A549 (cell line): ENCODE measurements around the gene ZNRF3. TPM values are rescaled to one million over a fixed set of nuclear protein-coding genes. Genes with fewer than 3 reads are reported as not detected.

ENCODE experiments used
- ATAC-seq, 2 experiments: fragments of 200-7000 bp in 1 of 2; fragments of >200 bp in 1 of 2; cut with Nextera tagmentation in 1 of 2; cut with Tn5 transposase in 1 of 2; 3 replicates each; pipeline versions ENCODE4 v1.8.0 to v1.9.1; 2018 to 2020; ENCODE audit warnings: mild to moderate bottlenecking in 1 of 2, moderate library complexity in 1 of 2
- CTCF ChIA-PET: fragments of 300-600 bp; sonication (Branson Sonifier 250); formaldehyde crosslinking; extraction: SDS; loops from one replicate; lab custom pipeline; 2021; ENCODE audit warnings: antibody characterized with exemption, inconsistent platforms; lab: Yijun Ruan, JAX
- POLR2A ChIA-PET: fragments of 350-600 bp; formaldehyde crosslinking; extraction: SDS; loops from one replicate; lab custom pipeline; 2021; ENCODE audit warnings: antibody characterized with exemption, inconsistent platforms; lab: Yijun Ruan, JAX
- DNase-seq, 2 experiments: peaks; one replicate each; pipeline versions ENCODE4 v3.0.0 to v3.0.0-alpha.2; 2011 to 2016; ENCODE audit warnings: low read depth in 1 of 2, low spot score in 1 of 2
- FAIRE-seq: peaks from 2 replicates; lab custom pipeline; 2011; peaks lifted over from hg19 to GRCh38; lab: Jason Lieb, UNC
- H3K27ac ChIP-seq, 2 experiments: fragments of >200 bp; sonication (Bioruptor Twin); formaldehyde crosslinking; 3 replicates each; pipeline ENCODE4 v1.5.1; 2016 to 2017
- H3K4me1 ChIP-seq: fragments of >200 bp; sonication (Bioruptor Twin); formaldehyde crosslinking; 3 replicates; pipeline ENCODE4 v1.6.1; 2016
- H3K4me2 ChIP-seq: fragments of >200 bp; sonication (Bioruptor Twin); formaldehyde crosslinking; 3 replicates; pipeline ENCODE4 v1.6.1; 2016
- H3K4me3 ChIP-seq: fragments of >200 bp; sonication (Bioruptor Twin); formaldehyde crosslinking; 3 replicates; pipeline ENCODE4 v1.5.1; 2016
- H3K9me3 ChIP-seq: fragments of >200 bp; sonication (Bioruptor Twin); formaldehyde crosslinking; 3 replicates; pipeline ENCODE4 v1.6.1; 2016
- CBX2 ChIP-seq: fragments of 200-600 bp; sonication (generic); IDR thresholded peaks from 2 replicates; pipeline ENCODE4 v1.6.1; 2016; ENCODE audit warnings: low read depth, mild to moderate bottlenecking, borderline replicate concordance
- CBX8 ChIP-seq: fragments of 200-600 bp; sonication (generic); IDR thresholded peaks from 2 replicates; pipeline ENCODE4 v1.6.1; 2016
- EP300 ChIP-seq, 2 experiments: fragments of >200 bp; sonication (Bioruptor Twin); formaldehyde crosslinking; IDR thresholded peaks; 2 replicates in 1 of 2; 3 replicates in 1 of 2; pipeline ENCODE4 v1.6.1; 2016 to 2017
- FOSL2 ChIP-seq, 2 experiments: fragments of 450-650 bp in 1 of 2; fragments of >200 bp in 1 of 2; sonication (Bioruptor Twin) in 1 of 2; formaldehyde crosslinking; IDR thresholded peaks; 2 replicates each; pipeline versions ENCODE4 v1.5.0 to v1.6.1; 2016 to 2020; ENCODE audit warnings: mild to moderate bottlenecking in 1 of 2, moderate library complexity in 1 of 2
- HEYL ChIP-seq: fragments of 250-450 bp; sonication (Bioruptor Pico); IDR thresholded peaks from 2 replicates; pipeline ENCODE4 v1.8.0; 2021; ENCODE audit warnings: mild to moderate bottlenecking, moderate library complexity
- HOXB13 ChIP-seq: fragments of 250-450 bp; sonication (Bioruptor Pico); IDR thresholded peaks from 2 replicates; pipeline ENCODE4 v1.5.0; 2020; ENCODE audit warnings: low read depth, mild to moderate bottlenecking, moderate library complexity
- JUNB ChIP-seq: fragments of >200 bp; sonication (Bioruptor Twin); formaldehyde crosslinking; IDR thresholded peaks from 2 replicates; pipeline ENCODE4 v1.6.1; 2016
- KDM1A ChIP-seq: fragments of 200-600 bp; sonication (generic); IDR thresholded peaks from 2 replicates; pipeline ENCODE4 v1.6.1; 2016; ENCODE audit warnings: low read depth, mild to moderate bottlenecking
- KDM5A ChIP-seq: fragments of 200-600 bp; sonication (generic); IDR thresholded peaks from 2 replicates; pipeline ENCODE4 v1.6.1; 2016; ENCODE audit warnings: antibody characterized with exemption, mild to moderate bottlenecking
- MAZ ChIP-seq: fragments of 150-350 bp; IDR thresholded peaks from 2 replicates; pipeline ENCODE4 v1.6.1; 2014; ENCODE audit warnings: antibody characterized with exemption, low read depth, low read length, borderline replicate concordance
- POLR2A ChIP-seq: IDR thresholded peaks from 2 replicates; pipeline ENCODE4 v1.6.1; 2012; ENCODE audit warnings: mild to moderate bottlenecking, low read length
- RAD21 ChIP-seq, 2 experiments: fragments of >200 bp in 1 of 2; sonication (Bioruptor Twin) in 1 of 2; formaldehyde crosslinking in 1 of 2; IDR thresholded peaks in 1 of 2; conservative IDR thresholded peaks in 1 of 2; 2 replicates in 1 of 2; 3 replicates in 1 of 2; pipeline ENCODE4 v1.6.1; 2012 to 2018; ENCODE audit warnings: inconsistent platforms in 1 of 2
- RCOR1 ChIP-seq: fragments of 150-350 bp; IDR thresholded peaks from 2 replicates; pipeline ENCODE4 v1.6.1; 2014; ENCODE audit warnings: antibody characterized with exemption, low read length, low read depth
- SREBF2 ChIP-seq: fragments of 450-650 bp; IDR thresholded peaks from 2 replicates; pipeline ENCODE4 v1.6.1; 2014; ENCODE audit warnings: mild to moderate bottlenecking, moderate library complexity
- TFCP2L1 ChIP-seq: fragments of 250-450 bp; sonication (Bioruptor Pico); IDR thresholded peaks from 2 replicates; pipeline ENCODE4 v1.5.0; 2021; ENCODE audit warnings: mild to moderate bottlenecking
- ZFP36 ChIP-seq: fragments of 450-650 bp; IDR thresholded peaks from 2 replicates; pipeline ENCODE4 v1.6.1; 2014; ENCODE audit warnings: borderline replicate concordance; ENCODE audit not compliant: partially characterized antibody
- WGBS: methylation state at CpG from one replicate; pipeline ENCODE4 v1.1.6; 2017; ENCODE audit errors: missing lambda C conversion rate; 5-methylcytosine and 5-hydroxymethylcytosine counted together
- polyA plus RNA-seq, 4 experiments: library from polyadenylated mRNA; depleted of rRNA in 3 of 4; stranded (reverse); fragments of >200 nt; fragmentation: RNase III in 1 of 4; extraction: RNeasy Plus Mini Kit Qiagen cat#74134 plus additional on column Dnase treatment in 1 of 4; gene quantifications; 2 replicates in 3 of 4; 3 replicates in 1 of 4; pipeline ENCODE4 v1.2.3, GENCODE V29; 2011 to 2017
- TF ChIP-seq, protein P1 (sequence below): fragments of 150-350 bp; IDR thresholded peaks from 2 replicates; pipeline ENCODE4 v1.6.1; 2014; ENCODE audit warnings: low read depth, mild to moderate bottlenecking, low read length
- TF ChIP-seq, protein P2 (sequence below): fragments of 250-450 bp; sonication (Bioruptor Pico); IDR thresholded peaks from 2 replicates; pipeline ENCODE4 v1.5.0; 2020; ENCODE audit warnings: low read depth, mild to moderate bottlenecking, moderate library complexity
- TF ChIP-seq, protein P3 (sequence below): fragments of >200 bp; sonication (Bioruptor Twin); formaldehyde crosslinking; IDR thresholded peaks from 3 replicates; pipeline ENCODE4 v1.6.1; 2016
- TF ChIP-seq, protein P4 (sequence below): IDR thresholded peaks from 2 replicates; pipeline ENCODE4 v1.6.1; 2012
- TF ChIP-seq, protein P5 (sequence below): fragments of 450-650 bp; IDR thresholded peaks from 2 replicates; pipeline ENCODE4 v1.6.1; 2014; ENCODE audit warnings: antibody characterized with exemption
- TF ChIP-seq, protein P6 (sequence below): fragments of >200 bp; sonication (Bioruptor Twin); formaldehyde crosslinking; IDR thresholded peaks from 2 replicates; pipeline ENCODE4 v1.6.1; 2016

The ZNRF3 gene
- polyA plus RNA-seq, 2 of the 4 experiments (the other 2 are of a cell fraction) = 4.6 to 6.9 TPM

DNA sequence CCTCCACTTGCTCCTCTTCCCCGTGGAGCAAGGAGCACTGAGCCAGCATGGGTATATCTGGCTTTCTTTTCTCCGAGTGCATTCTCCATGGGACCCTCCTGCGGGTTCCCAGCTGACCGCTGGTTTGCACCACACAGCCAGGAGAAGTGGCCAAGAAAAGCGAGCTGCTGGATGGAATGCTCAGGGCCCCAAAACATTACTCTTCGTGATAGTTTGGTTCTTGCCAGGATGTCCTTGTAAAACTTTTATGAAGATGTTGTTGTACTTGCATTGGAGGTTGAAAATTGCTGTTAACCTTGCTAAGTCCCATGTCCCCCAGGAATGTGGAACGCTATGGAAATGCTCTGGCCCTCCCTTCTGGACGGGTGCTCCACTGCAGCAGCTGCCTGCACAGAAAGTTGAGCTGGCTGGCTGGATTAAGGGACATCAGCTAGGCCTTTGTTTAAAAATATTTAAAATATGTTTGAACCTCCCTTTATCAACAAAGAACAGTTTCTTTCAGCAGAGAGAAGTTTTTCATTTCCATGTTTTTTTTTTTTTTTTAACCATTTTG, 68.7 kb downstream of the ZNRF3 start:
- DNase-seq = no peak
- TF ChIP-seq ZFP36 (no peak), RAD21 (conservative IDR thresholded peaks at IDR 0.05 in 1 of 2, IDR thresholded peaks at IDR 0.05 in 1 of 2) (peak in 1 of 2 experiments; percentile 4; a peak in 1 of 5 replicates)
- TF ChIP-seq, all 56 proteins: peak for 1
- ATAC-seq (peak in 1 of 2 experiments; percentile 46; a peak in 3 of 6 replicates), FAIRE-seq (no peak)
- 78% methylated on average over 8 of the region's 8 CpGs for WGBS
- peak overlapping the region; percentile 40 to 86; a peak in 5 of 6 replicates for H3K27ac ChIP-seq
- POLR2A ChIA-PET = no interaction called here
- CTCF ChIA-PET = interaction anchor here (0.6 to 1.2 kb wide), 3 partner anchors 8 to 140 kb away, joined by 3 to 4 read pairs (median 4); no protein-coding TSS in a partner anchor
- H3K9me3 ChIP-seq = peaks cover 6% of the 10 kb centered on the region; the same call in 2 of the 3 replicates
- H3K4me2 ChIP-seq = peak overlapping the region; percentile 13
- no peak overlapping the region for H3K4me3 ChIP-seq
- peaks cover 64% of the 10 kb centered on the region for H3K4me1 ChIP-seq

DNA sequence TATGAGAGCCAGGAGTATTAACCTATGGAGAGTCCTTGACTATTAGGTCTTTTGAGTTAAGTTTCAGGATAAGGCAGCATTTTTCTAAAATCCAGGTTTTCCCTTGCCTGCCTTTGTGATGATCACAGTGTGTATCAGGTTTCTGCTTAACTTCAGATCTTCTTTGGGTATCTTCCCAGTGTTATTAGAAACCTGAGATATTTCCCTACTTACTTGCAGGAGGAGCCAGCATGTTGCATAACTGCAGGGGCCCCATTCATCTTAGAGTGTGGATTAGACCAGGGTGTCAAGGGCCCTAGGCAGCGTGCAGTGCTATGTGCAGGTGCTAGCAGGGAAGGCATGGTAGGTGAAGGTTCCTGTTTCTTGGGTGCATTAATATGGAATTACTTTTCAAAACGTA, 69.5 kb downstream of the ZNRF3 start:
- 83% methylated on average over 2 of the region's 2 CpGs for WGBS
- ChIA-PET CTCF (interaction anchor here (1.2 kb wide), 1 partner anchor 23 kb away, joined by 4 read pairs; no protein-coding TSS in a partner anchor), POLR2A (no interaction called here)
- peak overlapping the region; percentile 22 to 40; a peak in 4 of 6 replicates for H3K27ac ChIP-seq
- H3K9me3 ChIP-seq = no peaks in the 10 kb centered on the region
- no peak for FAIRE-seq
- peaks cover 64% of the 10 kb centered on the region for H3K4me1 ChIP-seq
- H3K4me3 ChIP-seq = no peak overlapping the region
- no peak for ATAC-seq
- DNase-seq = no peak
- TF ChIP-seq JUNB (no peak), HEYL (CRISPR knock-in tag) (no peak), MAZ (no peak), CBX2 (no peak), RCOR1 (no peak), KDM5A (no peak), KDM1A (no peak), EP300 (IDR thresholded peaks at IDR 0.05) (no peak), FOSL2 (IDR thresholded peaks at IDR 0.05) (no peak), FOSL2 (CRISPR knock-in tag; IDR thresholded peaks at IDR 0.05) (no peak), TFCP2L1 (CRISPR knock-in tag) (no peak), SREBF2 (no peak), HOXB13 (no peak), CBX8 (no peak), POLR2A (no peak)
- TF ChIP-seq, protein P1, sequence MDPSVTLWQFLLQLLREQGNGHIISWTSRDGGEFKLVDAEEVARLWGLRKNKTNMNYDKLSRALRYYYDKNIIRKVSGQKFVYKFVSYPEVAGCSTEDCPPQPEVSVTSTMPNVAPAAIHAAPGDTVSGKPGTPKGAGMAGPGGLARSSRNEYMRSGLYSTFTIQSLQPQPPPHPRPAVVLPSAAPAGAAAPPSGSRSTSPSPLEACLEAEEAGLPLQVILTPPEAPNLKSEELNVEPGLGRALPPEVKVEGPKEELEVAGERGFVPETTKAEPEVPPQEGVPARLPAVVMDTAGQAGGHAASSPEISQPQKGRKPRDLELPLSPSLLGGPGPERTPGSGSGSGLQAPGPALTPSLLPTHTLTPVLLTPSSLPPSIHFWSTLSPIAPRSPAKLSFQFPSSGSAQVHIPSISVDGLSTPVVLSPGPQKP = no peak
- TF ChIP-seq, protein P2, sequence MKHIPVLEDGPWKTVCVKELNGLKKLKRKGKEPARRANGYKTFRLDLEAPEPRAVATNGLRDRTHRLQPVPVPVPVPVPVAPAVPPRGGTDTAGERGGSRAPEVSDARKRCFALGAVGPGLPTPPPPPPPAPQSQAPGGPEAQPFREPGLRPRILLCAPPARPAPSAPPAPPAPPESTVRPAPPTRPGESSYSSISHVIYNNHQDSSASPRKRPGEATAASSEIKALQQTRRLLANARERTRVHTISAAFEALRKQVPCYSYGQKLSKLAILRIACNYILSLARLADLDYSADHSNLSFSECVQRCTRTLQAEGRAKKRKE (CRISPR knock-in tag) = no peak
- TF ChIP-seq, protein P3, sequence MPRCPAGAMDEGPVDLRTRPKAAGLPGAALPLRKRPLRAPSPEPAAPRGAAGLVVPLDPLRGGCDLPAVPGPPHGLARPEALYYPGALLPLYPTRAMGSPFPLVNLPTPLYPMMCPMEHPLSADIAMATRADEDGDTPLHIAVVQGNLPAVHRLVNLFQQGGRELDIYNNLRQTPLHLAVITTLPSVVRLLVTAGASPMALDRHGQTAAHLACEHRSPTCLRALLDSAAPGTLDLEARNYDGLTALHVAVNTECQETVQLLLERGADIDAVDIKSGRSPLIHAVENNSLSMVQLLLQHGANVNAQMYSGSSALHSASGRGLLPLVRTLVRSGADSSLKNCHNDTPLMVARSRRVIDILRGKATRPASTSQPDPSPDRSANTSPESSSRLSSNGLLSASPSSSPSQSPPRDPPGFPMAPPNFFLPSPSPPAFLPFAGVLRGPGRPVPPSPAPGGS = no peak
- TF ChIP-seq, protein P4, sequence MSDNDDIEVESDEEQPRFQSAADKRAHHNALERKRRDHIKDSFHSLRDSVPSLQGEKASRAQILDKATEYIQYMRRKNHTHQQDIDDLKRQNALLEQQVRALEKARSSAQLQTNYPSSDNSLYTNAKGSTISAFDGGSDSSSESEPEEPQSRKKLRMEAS = no peak
- TF ChIP-seq, protein P5, sequence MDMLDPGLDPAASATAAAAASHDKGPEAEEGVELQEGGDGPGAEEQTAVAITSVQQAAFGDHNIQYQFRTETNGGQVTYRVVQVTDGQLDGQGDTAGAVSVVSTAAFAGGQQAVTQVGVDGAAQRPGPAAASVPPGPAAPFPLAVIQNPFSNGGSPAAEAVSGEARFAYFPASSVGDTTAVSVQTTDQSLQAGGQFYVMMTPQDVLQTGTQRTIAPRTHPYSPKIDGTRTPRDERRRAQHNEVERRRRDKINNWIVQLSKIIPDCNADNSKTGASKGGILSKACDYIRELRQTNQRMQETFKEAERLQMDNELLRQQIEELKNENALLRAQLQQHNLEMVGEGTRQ = no peak
- TF ChIP-seq, protein P6, sequence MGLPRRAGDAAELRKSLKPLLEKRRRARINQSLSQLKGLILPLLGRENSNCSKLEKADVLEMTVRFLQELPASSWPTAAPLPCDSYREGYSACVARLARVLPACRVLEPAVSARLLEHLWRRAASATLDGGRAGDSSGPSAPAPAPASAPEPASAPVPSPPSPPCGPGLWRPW = no peak
- peak overlapping the region; percentile 13; the same call in 1 of the 3 replicates for H3K4me2 ChIP-seq
